ENCODE data around the gene SPEF2. TPM values are rescaled to one million over a fixed set of nuclear protein-coding genes. Genes with fewer than 3 reads are reported as not detected.

SPEF2 gene
- total and polyA plus RNA-seq, 10 of the 15 experiments (the other 5 are each of a cell fraction or from before 2014, with no cell fraction given) = 0.03 to 2.0 (median 0.07) TPM; not detected in 3

- TF ChIP-seq ZBTB40 (IDR thresholded peaks at IDR 0.05; ENCODE audit: borderline replicate concordance) = no peak
- no peak for TF ChIP-seq LARP7 (IDR thresholded peaks at IDR 0.05)
- TF ChIP-seq IRF5 (IDR thresholded peaks at IDR 0.05; ENCODE audit: borderline replicate concordance) = no peak
- no peak for TF ChIP-seq RCOR1 (conservative IDR thresholded peaks at IDR 0.05; ENCODE audit: low read depth, low read length)
- no peak for TF ChIP-seq REST (IDR thresholded peaks at IDR 0.05; ENCODE audit: low read depth, low read length)
- TF ChIP-seq MXI1 (IDR thresholded peaks at IDR 0.05; ENCODE audit: low read depth, low read length) = no peak
Observed at GRCh38 chr5:35762368-35762767, 144.7 kb downstream of the SPEF2 start (continued).
